Measurements from ENCODE around the gene SORBS1. TPM values are rescaled to one million over a fixed set of nuclear protein-coding genes. Genes with fewer than 3 reads are reported as not detected.
A peak's percentile ranks its signal among the peaks of the same experiment; 100 is the strongest.

Gene SORBS1
- total RNA-seq, 1 donor from 2014 or later, result 896 TPM

GRCh38 chr10:95524358-95525032, 36.7 kb downstream of the SORBS1 start:
- H3K27me3 ChIP-seq (ENCODE audit: low read depth), result no peaks in the 10 kb centered on the region
- no peak for TF ChIP-seq CTCF (IDR thresholded peaks at IDR 0.05; ENCODE audit: borderline replicate concordance)
- peaks cover 99% of the 10 kb centered on the region for H3K4me1 ChIP-seq
- H3K9me3 ChIP-seq (replicated peaks), result no peaks in the 10 kb centered on the region
- intact Hi-C loops (cut with micrococcal nuclease), result no loop called here
- no peak overlapping the region for H3K4me3 ChIP-seq
- peak overlapping the region; percentile 87 for H3K27ac ChIP-seq (replicated peaks)
- no peaks in the 10 kb centered on the region for H3K36me3 ChIP-seq
- no peak for DNase-seq

- no peaks in the 10 kb centered on the region for H3K9me3 ChIP-seq (replicated peaks)
- peak overlapping the region; percentile 87 for H3K27ac ChIP-seq (replicated peaks)
- peaks cover 99% of the 10 kb centered on the region for H3K4me1 ChIP-seq
- no peaks in the 10 kb centered on the region for H3K36me3 ChIP-seq
- intact Hi-C loops (cut with micrococcal nuclease), result no loop called here
- no peak for DNase-seq
- TF ChIP-seq CTCF (IDR thresholded peaks at IDR 0.05; ENCODE audit: borderline replicate concordance), result no peak
- no peak overlapping the region for H3K4me3 ChIP-seq
- no peaks in the 10 kb centered on the region for H3K27me3 ChIP-seq (ENCODE audit: low read depth)
Observed at GRCh38 chr10:95522117-95522516, 39.1 kb downstream of the SORBS1 start.

- peak overlapping the region; percentile 87 for H3K27ac ChIP-seq (replicated peaks)
- H3K27me3 ChIP-seq (ENCODE audit: low read depth), result no peaks in the 10 kb centered on the region
- H3K36me3 ChIP-seq, result no peaks in the 10 kb centered on the region
- H3K9me3 ChIP-seq (replicated peaks), result no peaks in the 10 kb centered on the region
- H3K4me3 ChIP-seq, result no peak overlapping the region
- DNase-seq, result no peak
- intact Hi-C loops (cut with micrococcal nuclease), result no loop called here
- peaks cover 99% of the 10 kb centered on the region for H3K4me1 ChIP-seq
- TF ChIP-seq CTCF (IDR thresholded peaks at IDR 0.05; ENCODE audit: borderline replicate concordance), result no peak
Observed at GRCh38 chr10:95520617-95521016, 40.6 kb downstream of the SORBS1 start.

- Histone ChIP-seq H3K9me3 (replicated peaks) (no peaks in the 10 kb centered on the region), H3K4me1 (peaks cover 99% of the 10 kb centered on the region), H3K27me3 (ENCODE audit: low read depth) (no peaks in the 10 kb centered on the region), H3K4me3 (peak overlapping the region; percentile 15), H3K27ac (replicated peaks) (peak overlapping the region; percentile 87), H3K36me3 (no peaks in the 10 kb centered on the region)
- peak; percentile 59 for DNase-seq
- no peak for TF ChIP-seq CTCF (IDR thresholded peaks at IDR 0.05; ENCODE audit: borderline replicate concordance)
- intact Hi-C loops (cut with micrococcal nuclease), result no loop called here
Observed at GRCh38 chr10:95518455-95519452, 42.4 kb downstream of the SORBS1 start.

- DNase-seq, result no peak
- no peaks in the 10 kb centered on the region for H3K27me3 ChIP-seq (ENCODE audit: low read depth)
- peak overlapping the region; percentile 15 for H3K4me3 ChIP-seq
- peaks cover 99% of the 10 kb centered on the region for H3K4me1 ChIP-seq
- no peaks in the 10 kb centered on the region for H3K9me3 ChIP-seq (replicated peaks)
- intact Hi-C loops (cut with micrococcal nuclease), result no loop called here
- H3K27ac ChIP-seq (replicated peaks), result peak overlapping the region; percentile 87
- H3K36me3 ChIP-seq, result no peaks in the 10 kb centered on the region
- TF ChIP-seq CTCF (IDR thresholded peaks at IDR 0.05; ENCODE audit: borderline replicate concordance), result no peak
Observed at GRCh38 chr10:95517536-95518454, 43.4 kb downstream of the SORBS1 start.

Data from left ventricle myocardium inferior (tissue), 1 donor.